H1 (cell line): ENCODE measurements around the gene NFAT5. TPM values are rescaled to one million over a fixed set of nuclear protein-coding genes. Genes with fewer than 3 reads are reported as not detected.

Experiments
- CTCF ChIA-PET: fragments of 300-600 bp; sonication (Branson Sonifier 250); formaldehyde crosslinking; loops from one replicate; lab custom pipeline; 2021; ENCODE audit not compliant: partially characterized antibody; lab: Charles Lee
- POLR2A ChIA-PET: fragments of 300-600 bp; sonication (Branson Sonifier 250); formaldehyde crosslinking; loops from one replicate; lab custom pipeline; 2021; ENCODE audit warnings: inconsistent platforms; ENCODE audit not compliant: partially characterized antibody; lab: Charles Lee
- DNase-seq, 2 experiments: peaks; one replicate each; pipeline versions ENCODE4 v3.0.0 to v3.0.0-alpha.2; 2010 to 2022; ENCODE audit warnings: low spot score in 2 of 2, low read depth in 1 of 2, mixed read lengths in 1 of 2
- FAIRE-seq: peaks from 2 replicates; lab custom pipeline; 2011; peaks lifted over from hg19 to GRCh38; lab: Jason Lieb, UNC
- H2AFZ ChIP-seq: 2 replicates; pipeline ENCODE4 v1.8.1; 2012; ENCODE audit warnings: low read length, inconsistent platforms
- H2AK5ac ChIP-seq: 2 replicates; pipeline ENCODE4 v1.6.1; 2013; ENCODE audit warnings: low read depth, low read length
- H2BK120ac ChIP-seq: replicated peaks from 2 replicates; pipeline ENCODE3; 2013; ENCODE audit warnings: low read depth, low read length, inconsistent platforms
- H2BK12ac ChIP-seq: 2 replicates; pipeline ENCODE4 v1.6.1; 2013; ENCODE audit warnings: low read depth, low read length
- H2BK15ac ChIP-seq: 2 replicates; pipeline ENCODE4 v1.6.1; 2013; ENCODE audit warnings: low read length
- H2BK20ac ChIP-seq: 2 replicates; pipeline ENCODE4 v1.6.1; 2013; ENCODE audit warnings: low read length
- H2BK5ac ChIP-seq: 2 replicates; pipeline ENCODE4 v1.6.1; 2013; ENCODE audit warnings: low read depth, low read length
- H3K14ac ChIP-seq: 2 replicates; pipeline ENCODE4 v1.6.1; 2013; ENCODE audit warnings: inconsistent platforms; ENCODE audit not compliant: insufficient read length
- H3K18ac ChIP-seq: 2 replicates; pipeline ENCODE4 v1.6.1; 2013; ENCODE audit warnings: low read length; ENCODE audit errors: extremely low read depth
- H3K23ac ChIP-seq: 2 replicates; pipeline ENCODE4 v1.6.1; 2013; ENCODE audit warnings: inconsistent platforms; ENCODE audit not compliant: insufficient read length
- H3K23me2 ChIP-seq: 2 replicates; pipeline ENCODE4 v1.6.1; 2013; ENCODE audit warnings: low read depth, low read length
- H3K27ac ChIP-seq: 2 replicates; pipeline ENCODE4 v1.6.1; 2011; ENCODE audit warnings: low read depth, low read length, inconsistent platforms
- H3K27me3 ChIP-seq, 4 experiments: replicated peaks in 1 of 4; 1 replicate in 1 of 4; 2 replicates in 3 of 4; pipeline versions ENCODE4 v1.6.1 to v1.8.1; 2011 to 2013; ENCODE audit warnings: low read length in 3 of 4, mild to moderate bottlenecking in 3 of 4, inconsistent platforms in 2 of 4, mixed read lengths in 2 of 4, moderate library complexity in 1 of 4; ENCODE audit not compliant: control insufficient read depth in 3 of 4, insufficient read depth in 3 of 4; ENCODE audit errors: extremely low read depth in 1 of 4
- H3K36me3 ChIP-seq, 4 experiments: 2 replicates each; pipeline versions ENCODE4 v1.6.1 to v1.8.1; 2011 to 2013; ENCODE audit warnings: mild to moderate bottlenecking in 4 of 4, low read length in 3 of 4, moderate library complexity in 2 of 4, control low read depth in 1 of 4, inconsistent platforms in 1 of 4; ENCODE audit not compliant: insufficient read depth in 4 of 4, control insufficient read depth in 2 of 4
- H3K4ac ChIP-seq: replicated peaks from 2 replicates; pipeline ENCODE3; 2013; ENCODE audit warnings: low read length, low read depth, mixed read lengths, inconsistent platforms; ENCODE audit not compliant: insufficient read length
- H3K4me1 ChIP-seq, 4 experiments: replicated peaks in 1 of 4; 1 replicate in 1 of 4; 2 replicates in 3 of 4; pipeline versions ENCODE4 v1.6.1 to v1.8.1; 2011 to 2013; ENCODE audit warnings: low read length in 3 of 4, inconsistent platforms in 2 of 4, mixed read lengths in 1 of 4; ENCODE audit not compliant: insufficient read depth in 4 of 4, control insufficient read depth in 3 of 4
- H3K4me2 ChIP-seq, 2 experiments: 2 replicates each; pipeline versions ENCODE4 v1.6.1 to v1.8.1; 2011 to 2013; ENCODE audit warnings: low read depth in 2 of 2, low read length in 2 of 2, control low read depth in 1 of 2, inconsistent platforms in 1 of 2, mild to moderate bottlenecking in 1 of 2; ENCODE audit not compliant: insufficient read depth in 1 of 2
- H3K4me3 ChIP-seq, 4 experiments: fragments of 200-600, 300-600 bp in 1 of 4; sonication (generic), shearing (Covaris generic), sonication (Bioruptor Twin) in 1 of 4; 2 replicates each; pipeline versions ENCODE4 v1.5.1 to v1.8.1; 2011 to 2016; ENCODE audit warnings: low read length in 4 of 4, low read depth in 3 of 4, control low read depth in 2 of 4, inconsistent platforms in 2 of 4, mild to moderate bottlenecking in 2 of 4, mixed read lengths in 1 of 4, moderate library complexity in 1 of 4; ENCODE audit not compliant: insufficient read depth in 2 of 4; ENCODE audit errors: extremely low read depth in 1 of 4
- H3K56ac ChIP-seq: replicated peaks from 2 replicates; pipeline ENCODE3; 2013; ENCODE audit warnings: low read depth, mild to moderate bottlenecking, mixed read lengths, low read length, inconsistent platforms; ENCODE audit not compliant: insufficient read length
- H3K79me1 ChIP-seq: 2 replicates; pipeline ENCODE4 v1.6.1; 2013; ENCODE audit warnings: low read depth, low read length, control low read depth
- H3K79me2 ChIP-seq, 2 experiments: 2 replicates each; pipeline versions ENCODE4 v1.6.1 to v1.8.1; 2012 to 2013; ENCODE audit warnings: low read length in 2 of 2, mild to moderate bottlenecking in 2 of 2, inconsistent platforms in 1 of 2; ENCODE audit not compliant: insufficient read depth in 2 of 2, control insufficient read depth in 1 of 2
- H3K9ac ChIP-seq, 4 experiments: replicated peaks in 1 of 4; 1 replicate in 1 of 4; 2 replicates in 3 of 4; pipeline versions ENCODE4 v1.6.1 to v1.8.1; 2011 to 2013; ENCODE audit warnings: low read depth in 3 of 4, low read length in 3 of 4, control low read depth in 2 of 4, mild to moderate bottlenecking in 2 of 4, moderate library complexity in 2 of 4, inconsistent platforms in 1 of 4; ENCODE audit errors: extremely low read depth in 1 of 4
- H3K9me3 ChIP-seq, 2 experiments: 2 replicates each; pipeline versions ENCODE4 v1.6.1 to v1.8.1; 2012 to 2013; ENCODE audit warnings: mild to moderate bottlenecking in 2 of 2, moderate library complexity in 2 of 2, control low read depth in 1 of 2, inconsistent platforms in 1 of 2, low read depth in 1 of 2, low read length in 1 of 2, mixed read lengths in 1 of 2; ENCODE audit not compliant: insufficient read depth in 2 of 2
- H4K20me1 ChIP-seq, 2 experiments: replicated peaks in 1 of 2; 2 replicates each; pipeline versions ENCODE3 to v1.8.1; 2011 to 2013; ENCODE audit warnings: inconsistent platforms in 2 of 2, low read length in 2 of 2, mild to moderate bottlenecking in 1 of 2; ENCODE audit not compliant: insufficient read depth in 2 of 2, control insufficient read depth in 1 of 2
- H4K5ac ChIP-seq: 2 replicates; pipeline ENCODE4 v1.6.1; 2013; ENCODE audit warnings: low read length, low read depth, mixed read lengths, inconsistent platforms; ENCODE audit not compliant: insufficient read length
- H4K8ac ChIP-seq: 2 replicates; pipeline ENCODE4 v1.8.0; 2013; ENCODE audit warnings: mild to moderate bottlenecking, moderate library complexity, low read length, inconsistent platforms; ENCODE audit not compliant: insufficient read depth; ENCODE audit errors: extremely low read depth
- H4K91ac ChIP-seq: replicated peaks from 2 replicates; pipeline ENCODE3; 2013; ENCODE audit warnings: low read length, mixed read lengths, inconsistent platforms; ENCODE audit not compliant: insufficient read length
- ASH2L ChIP-seq: fragments of 200-600, 300-600 bp; sonication (generic); IDR thresholded peaks from one replicate; pipeline ENCODE4 v1.7.1; 2017; ENCODE audit warnings: low read length
- CEBPB ChIP-seq: IDR thresholded peaks from 2 replicates; pipeline ENCODE4 v1.6.1; 2012; ENCODE audit warnings: low read depth, low read length
- CHD1 ChIP-seq: IDR thresholded peaks from 2 replicates; pipeline ENCODE4 v1.6.1; 2012; ENCODE audit warnings: low read depth, low read length, improper control_type of control experiment
- CTBP2 ChIP-seq: IDR thresholded peaks from 2 replicates; pipeline ENCODE4 v1.7.0; 2011; ENCODE audit warnings: borderline replicate concordance, mild to moderate bottlenecking, moderate library complexity, mixed read lengths, low read length; ENCODE audit not compliant: insufficient read depth, insufficient read length
- CTCF ChIP-seq, 3 experiments: IDR thresholded peaks; 1 replicate in 2 of 3; 2 replicates in 1 of 3; pipeline versions ENCODE4 v1.5.1 to v1.6.1; 2011; ENCODE audit warnings: low read length in 3 of 3, mild to moderate bottlenecking in 3 of 3, inconsistent platforms in 2 of 3, low read depth in 1 of 3, moderate library complexity in 1 of 3; ENCODE audit not compliant: insufficient read depth in 1 of 3; ENCODE audit errors: control extremely low read depth in 1 of 3
- EZH2 ChIP-seq: fragments of 200-600 bp; sonication (generic); IDR thresholded peaks from 2 replicates; pipeline ENCODE4 v1.7.1; 2012; ENCODE audit warnings: low read depth, mild to moderate bottlenecking, moderate library complexity, low read length, inconsistent platforms; ENCODE audit not compliant: severe bottlenecking
- KDM1A ChIP-seq: fragments of 200-600, 300-600 bp; sonication (generic); IDR thresholded peaks from 2 replicates; pipeline ENCODE4 v1.7.1; 2016; ENCODE audit warnings: mild to moderate bottlenecking, low read length, borderline replicate concordance
- NRF1 ChIP-seq: IDR thresholded peaks from 2 replicates; pipeline ENCODE4 v1.6.1; 2011; ENCODE audit warnings: mild to moderate bottlenecking, low read depth, low read length, improper control_type of control experiment
- RXRA ChIP-seq: IDR thresholded peaks from 2 replicates; pipeline ENCODE4 v1.6.1; 2011; ENCODE audit warnings: low read depth, mild to moderate bottlenecking, low read length, moderate library complexity; ENCODE audit not compliant: insufficient read depth
- WGBS, 2 experiments: shearing (Covaris generic) in 1 of 2; methylation state at CpG; one replicate each; pipeline versions ENCODE4 v1.1.6 to v1.1.7; 2013 to 2015; ENCODE audit warnings: low lambda C conversion rate in 2 of 2, mixed read lengths in 2 of 2, inconsistent platforms in 1 of 2, low coverage in 1 of 2, missing lambda C conversion rate in 1 of 2; ENCODE audit not compliant: insufficient replicate concordance in 2 of 2, insufficient coverage in 1 of 2, insufficient read length in 1 of 2; ENCODE audit errors: extremely low coverage in 1 of 2, missing lambda C conversion rate in 1 of 2; 5-methylcytosine and 5-hydroxymethylcytosine counted together
- polyA plus RNA-seq, 7 experiments: library from polyadenylated mRNA; depleted of rRNA in 3 of 7; stranded (reverse) in 5 of 7; unstranded in 2 of 7; fragments of >200 nt in 5 of 7; fragments of 200-250 nt in 2 of 7; gene quantifications; 1 replicate in 5 of 7; 2 replicates in 1 of 7; 4 replicates in 1 of 7; pipeline versions ENCODE4 v1.2.1 to v1.2.3, GENCODE V29; 2011 to 2013; ENCODE audit warnings: missing spikeins in 2 of 7, mixed read lengths in 2 of 7
- total RNA-seq: library from RNA; stranded (reverse); fragmentation: NEBNext Ultra II Directional; extraction: Animal tissue kit (Norgen Biotek cat#: 25700); gene quantifications from 2 replicates; pipeline ENCODE4 v1.2.1, GENCODE V29; 2021
- TF ChIP-seq, protein P1 (sequence below): IDR thresholded peaks from 2 replicates; pipeline ENCODE4 v1.6.1; 2012; ENCODE audit warnings: inconsistent platforms
- TF ChIP-seq, protein P2 (sequence below): IDR thresholded peaks from 2 replicates; pipeline ENCODE4 v1.6.1; 2012; ENCODE audit warnings: inconsistent platforms

NFAT5 gene
- total and polyA plus RNA-seq, 2 of the 8 experiments (the other 6 are each of a cell fraction or from before 2014, with no cell fraction given): 8.9 to 29.0 TPM

DNA sequence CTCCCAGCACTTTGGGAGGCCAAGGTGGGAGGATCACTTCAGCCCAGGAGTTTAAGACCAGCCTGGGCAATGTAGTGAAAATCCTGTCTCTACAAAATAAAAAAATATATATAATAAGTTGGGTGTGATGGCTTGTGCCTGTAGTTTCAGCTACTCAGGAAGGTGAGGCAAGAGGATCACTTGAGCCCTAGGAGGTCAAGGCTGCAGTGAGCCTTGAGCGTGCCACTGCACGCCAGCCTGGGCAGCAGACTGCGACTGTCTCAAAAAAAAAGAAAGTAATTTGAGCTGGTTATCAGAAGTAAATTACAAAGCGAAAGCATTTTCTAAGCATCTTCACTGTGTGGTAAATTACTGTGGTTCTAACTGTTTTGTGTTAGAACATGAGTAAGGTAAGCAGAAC lies 94.4 kb downstream of the NFAT5 start:
- Histone ChIP-seq H4K8ac (no peak overlapping the region), H3K36me3 (peaks cover 0 to 31% (median 15%) of the 10 kb centered on the region in 4 experiments; a peak in 6 of 8 replicates), H3K79me1 (no peaks in the 10 kb centered on the region), H3K4me1 (no peaks in the 10 kb centered on the region), H3K4me3 (no peak overlapping the region), H2BK5ac (no peak overlapping the region), H3K9ac (no peak overlapping the region), H2AK5ac (no peak overlapping the region), H4K91ac (no peak overlapping the region), H2BK20ac (no peak overlapping the region), H2AFZ (no peak overlapping the region), H3K4me2 (no peak overlapping the region), H2BK120ac (no peak overlapping the region), H3K56ac (no peak overlapping the region), H3K27ac (no peak overlapping the region), H2BK12ac (no peak overlapping the region), H4K20me1 (no peaks in the 10 kb centered on the region), H3K23ac (no peak overlapping the region), H4K5ac (no peak overlapping the region), H3K4ac (no peak overlapping the region), H3K18ac (no peak overlapping the region), H3K79me2 (no peaks in the 10 kb centered on the region), H3K27me3 (no peaks in the 10 kb centered on the region), H3K9me3 (no peaks in the 10 kb centered on the region), H3K14ac (no peak overlapping the region), H3K23me2 (no peaks in the 10 kb centered on the region), H2BK15ac (no peak overlapping the region)
- ChIA-PET CTCF (interaction anchor here (0.5 kb wide), 1 partner anchor 134 kb away, joined by 4 read pairs; no protein-coding TSS in a partner anchor), POLR2A (no interaction called here)
- FAIRE-seq (no peak), DNase-seq (no peak)
- 88% methylated on average over 4 of the region's 4 CpGs; no CpG with 5 or more reads in 1 of the 2 experiments for WGBS, 2 experiments
- TF ChIP-seq EZH2 (no peak), CHD1 (no peak), CTCF (IDR thresholded peaks at IDR 0.05; ENCODE audit: control extremely low read depth in 1 of 3, insufficient read depth in 1 of 3, low read depth in 1 of 3, low read length in 3 of 3) (no peak), KDM1A (no peak), CEBPB (no peak), NRF1 (no peak), RXRA (no peak), CTBP2 (no peak), ASH2L (no peak)
- TF ChIP-seq, protein P1, sequence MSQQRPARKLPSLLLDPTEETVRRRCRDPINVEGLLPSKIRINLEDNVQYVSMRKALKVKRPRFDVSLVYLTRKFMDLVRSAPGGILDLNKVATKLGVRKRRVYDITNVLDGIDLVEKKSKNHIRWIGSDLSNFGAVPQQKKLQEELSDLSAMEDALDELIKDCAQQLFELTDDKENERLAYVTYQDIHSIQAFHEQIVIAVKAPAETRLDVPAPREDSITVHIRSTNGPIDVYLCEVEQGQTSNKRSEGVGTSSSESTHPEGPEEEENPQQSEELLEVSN: no peak
- TF ChIP-seq, protein P2, sequence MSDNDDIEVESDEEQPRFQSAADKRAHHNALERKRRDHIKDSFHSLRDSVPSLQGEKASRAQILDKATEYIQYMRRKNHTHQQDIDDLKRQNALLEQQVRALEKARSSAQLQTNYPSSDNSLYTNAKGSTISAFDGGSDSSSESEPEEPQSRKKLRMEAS: no peak
